ENCODE measurements around the gene EFNA5.

The EFNA5 gene

DNA sequence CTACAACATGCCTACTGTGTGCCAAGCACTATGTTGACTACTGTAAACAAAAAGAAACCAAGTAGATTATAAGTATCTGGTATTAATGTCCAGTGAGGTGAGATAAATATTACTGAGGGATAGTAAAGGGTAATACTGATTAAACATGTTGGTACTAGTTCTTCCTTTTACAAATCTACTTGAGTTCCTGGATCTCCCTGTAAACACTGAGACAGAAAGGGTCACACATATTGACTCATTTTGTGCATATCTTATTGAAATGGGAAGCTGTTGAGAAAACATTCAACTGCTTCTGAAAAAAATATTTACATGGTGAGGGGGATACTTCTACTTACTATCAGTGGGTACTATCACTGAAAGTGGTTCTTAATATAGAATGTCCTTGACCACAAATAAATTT is 24.3 kb downstream of the EFNA5 start:
- no peak for DNase-seq (ENCODE audit: low read depth in 4 of 4, low spot score in 1 of 4)

DNA sequence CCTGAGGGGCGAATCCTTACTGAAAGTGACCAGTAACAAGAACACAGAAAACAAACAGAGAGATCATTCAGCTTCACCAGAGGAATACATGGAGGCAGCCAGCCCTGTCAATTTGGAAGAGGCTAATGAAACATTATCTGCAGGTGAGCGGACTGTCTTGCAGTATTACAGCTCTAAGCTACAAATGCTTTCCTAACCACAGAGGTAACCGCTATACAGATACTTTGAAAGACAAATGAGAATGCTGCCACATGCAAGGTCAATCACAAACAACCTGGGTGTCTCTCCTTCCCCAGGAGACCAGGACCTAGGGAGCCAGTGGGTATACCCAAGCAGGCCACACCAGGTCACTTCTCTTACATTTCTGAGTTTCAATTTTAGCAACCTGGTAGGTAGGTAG is 30.2 kb downstream of the EFNA5 start:
- no peak for DNase-seq (ENCODE audit: low read depth in 4 of 4, low spot score in 1 of 4)

DNA sequence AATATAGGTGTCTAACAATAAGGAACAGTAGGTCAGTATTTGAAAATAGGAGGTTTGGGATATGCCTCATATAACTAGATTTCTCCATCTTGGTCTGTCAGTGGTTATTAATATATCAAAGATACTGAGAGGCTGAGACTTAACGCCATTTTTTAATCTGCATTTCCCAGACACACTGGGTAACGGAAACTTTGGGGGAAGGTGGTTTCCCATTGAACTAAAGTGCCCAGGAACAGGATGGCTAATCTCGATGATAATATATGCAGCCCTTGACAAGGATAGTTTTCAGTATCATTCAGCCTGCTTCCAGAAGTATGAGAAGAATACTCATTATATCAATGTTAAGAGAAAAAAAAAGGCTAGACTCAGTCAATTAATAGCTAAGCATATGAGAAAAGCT is 30.7 kb downstream of the EFNA5 start:
- DNase-seq (ENCODE audit: low read depth in 4 of 4, low spot score in 1 of 4), result no peak

DNA sequence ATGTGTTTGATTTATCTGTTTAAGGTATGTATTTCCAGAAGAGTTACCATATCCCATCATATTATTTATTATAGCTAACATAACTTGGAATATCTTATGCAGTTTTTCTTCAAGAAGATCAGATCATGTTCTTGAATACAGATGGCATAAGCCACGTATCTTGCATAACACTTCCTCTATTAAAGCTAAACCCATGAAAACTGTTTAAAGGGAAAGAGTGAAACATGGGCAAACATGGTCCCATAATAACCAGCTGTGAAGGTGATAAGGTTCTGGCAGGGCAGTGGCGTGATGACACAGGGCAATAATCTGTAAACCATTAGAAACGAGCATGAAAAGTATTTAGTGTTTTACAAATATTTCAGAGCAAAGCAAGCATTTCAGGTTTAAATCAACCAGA is 34.2 kb downstream of the EFNA5 start:
- no peak for DNase-seq (ENCODE audit: low read depth in 4 of 4, low spot score in 1 of 4)

DNA sequence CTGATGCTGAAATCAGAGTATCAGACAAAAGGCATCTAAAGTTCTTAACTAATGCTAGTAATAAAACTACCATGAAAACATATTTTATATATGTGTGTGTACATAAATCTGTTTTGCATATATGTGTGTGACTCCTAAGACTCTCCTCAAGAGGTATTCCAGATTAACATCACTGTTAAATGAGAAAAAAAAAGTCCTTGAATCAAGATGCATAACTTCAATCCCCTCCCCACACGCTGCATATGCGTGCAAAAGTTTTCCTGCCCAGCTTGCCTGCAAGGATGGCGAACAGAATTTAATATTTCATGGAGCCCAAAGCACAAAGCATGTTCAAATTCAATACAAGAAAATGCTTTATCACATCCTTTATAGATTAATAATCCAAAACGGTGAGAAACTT is 34.7 kb downstream of the EFNA5 start:
- DNase-seq (ENCODE audit: low read depth in 4 of 4, low spot score in 1 of 4), result no peak

DNA sequence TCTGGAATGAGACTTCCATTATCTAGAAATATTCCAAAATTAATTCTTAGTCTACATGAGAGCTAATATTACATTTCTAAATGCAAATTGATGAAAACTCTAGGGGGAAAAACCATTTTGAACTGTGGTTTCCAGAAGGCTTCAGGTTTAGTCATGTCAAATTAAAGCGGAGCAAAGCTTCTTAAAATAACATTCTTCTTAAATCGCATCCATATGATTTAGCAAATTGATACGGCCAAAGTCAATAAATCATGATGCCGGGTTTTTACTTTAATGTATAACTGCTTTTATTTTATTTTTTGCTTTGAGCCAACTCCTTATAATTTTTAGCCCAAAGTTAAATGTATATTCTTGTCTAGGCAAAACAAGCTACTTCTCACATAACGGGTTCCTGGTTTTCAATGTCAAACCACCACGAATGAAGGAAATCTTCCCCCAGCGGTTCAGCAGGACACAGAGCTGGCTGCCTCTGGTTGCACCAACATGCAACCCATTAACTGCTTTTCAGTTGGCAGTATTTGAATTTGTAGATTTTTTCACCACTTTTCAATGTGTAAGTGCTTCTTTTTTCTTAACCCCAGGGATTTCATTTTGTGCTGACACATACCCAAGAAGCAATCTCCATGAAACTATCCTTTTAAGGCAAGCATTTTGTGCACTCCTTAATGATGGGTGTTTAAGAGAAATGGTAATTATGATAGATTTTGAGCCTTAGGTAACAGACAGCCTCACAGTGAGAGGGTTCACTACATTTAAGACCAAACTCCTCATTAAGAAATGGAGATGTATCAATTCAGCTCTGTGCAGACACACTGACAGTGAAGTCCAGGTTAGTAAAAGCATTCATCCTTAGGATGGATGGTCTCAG is 35.5 kb downstream of the EFNA5 start:
- no peak for DNase-seq (ENCODE audit: low read depth in 4 of 4, low spot score in 1 of 4)

DNA sequence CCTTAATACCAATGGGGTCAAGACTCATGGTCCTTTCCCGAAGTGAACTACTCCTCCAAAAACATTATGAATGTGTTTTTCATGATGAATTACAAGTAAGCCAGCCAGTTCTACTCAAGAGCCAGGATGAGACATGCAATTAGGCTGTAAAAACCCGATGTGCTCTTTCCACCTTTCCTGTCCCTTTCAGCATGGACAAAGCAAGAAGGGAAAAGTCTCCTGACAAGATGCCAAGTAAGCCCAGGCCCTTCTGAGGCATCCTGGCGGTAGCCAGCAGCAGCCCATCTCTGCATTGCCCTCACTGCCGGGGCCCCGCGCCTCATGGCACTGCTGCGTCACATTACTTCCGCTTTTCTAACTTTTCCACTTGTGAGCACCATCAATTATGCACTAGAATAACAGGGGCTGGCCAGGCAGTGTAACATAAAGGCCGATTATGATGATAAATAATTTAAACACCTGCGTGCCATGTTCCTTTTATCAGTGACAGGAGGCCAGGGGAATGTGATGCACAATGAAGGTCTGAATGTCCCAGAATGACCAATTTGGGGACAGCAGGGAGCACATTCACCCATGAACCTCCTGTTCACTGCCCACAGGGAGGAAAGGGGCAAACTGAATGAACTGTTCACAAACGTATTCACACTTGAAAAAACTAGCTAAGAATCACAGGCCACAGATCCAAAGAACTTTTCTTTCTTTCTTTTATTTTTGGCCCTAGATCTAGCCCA is 37.4 kb downstream of the EFNA5 start:
- DNase-seq (ENCODE audit: low read depth in 4 of 4, low spot score in 1 of 4), result no peak

DNA sequence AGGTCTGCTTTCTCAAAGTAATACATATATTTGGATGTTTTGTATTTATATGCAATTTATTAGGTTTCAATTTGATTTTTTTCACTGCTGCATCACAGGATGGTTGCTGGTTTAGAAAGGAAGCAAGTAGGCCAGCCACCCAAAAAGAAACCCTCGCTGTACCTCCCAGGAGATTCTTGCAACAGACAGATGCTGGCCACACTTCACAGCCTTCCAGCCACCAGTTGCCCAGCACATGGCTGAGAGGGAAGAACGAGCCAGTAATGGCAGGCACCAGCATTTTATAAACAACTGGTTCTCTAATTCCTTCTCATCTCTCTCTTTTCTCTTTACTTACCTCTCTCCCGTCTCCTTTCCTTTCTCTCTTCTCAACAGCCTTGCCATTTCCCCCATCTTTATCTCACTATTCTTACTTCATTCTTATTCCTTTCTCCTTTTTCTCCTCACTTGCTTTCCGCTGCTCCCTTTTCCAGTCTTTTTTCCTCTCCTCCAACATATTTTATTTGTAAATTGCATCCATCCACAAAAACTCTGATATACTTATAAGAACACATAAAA is 38.9 kb downstream of the EFNA5 start:
- no peak for DNase-seq (ENCODE audit: low read depth in 4 of 4, low spot score in 1 of 4)

DNA sequence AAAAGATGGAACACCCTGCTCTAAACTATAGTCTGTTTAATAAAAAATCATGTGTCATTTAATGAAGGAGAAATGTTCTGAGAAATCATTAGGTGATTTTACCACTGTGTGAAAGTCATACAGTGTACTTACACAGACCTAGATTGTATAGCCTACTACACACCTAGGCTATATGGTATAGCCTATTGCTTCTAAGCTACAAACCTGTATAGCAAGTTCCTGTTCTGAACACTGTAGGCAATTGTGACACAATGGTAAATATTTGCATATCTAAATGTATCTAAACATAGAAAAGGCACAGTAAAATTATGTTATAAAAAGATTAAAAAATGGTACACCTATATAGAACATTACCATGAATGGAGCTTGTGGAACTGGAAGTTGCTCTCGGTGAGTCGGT is 40.6 kb downstream of the EFNA5 start:
- no peak for DNase-seq (ENCODE audit: low read depth in 4 of 4, low spot score in 1 of 4)

DNA sequence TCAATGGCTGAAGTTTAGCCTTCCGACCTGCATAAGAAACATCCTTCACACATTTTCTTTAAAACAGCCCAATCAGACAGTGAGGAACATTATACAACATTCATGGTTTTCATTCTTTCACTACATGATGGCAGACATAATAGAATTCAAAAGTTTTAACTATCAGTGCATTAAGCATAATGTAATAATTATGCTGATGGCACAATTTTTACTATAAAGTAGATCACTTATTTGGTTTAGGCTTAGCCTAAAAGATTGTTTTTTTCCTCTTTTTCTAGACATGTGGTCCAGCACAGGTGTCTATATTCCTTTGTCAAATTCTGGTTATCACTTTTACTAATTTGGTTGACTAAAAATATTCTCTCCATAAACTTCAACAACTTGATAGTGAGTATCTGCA is 46.5 kb downstream of the EFNA5 start:
- DNase-seq (ENCODE audit: low read depth in 4 of 4, low spot score in 1 of 4), result no peak

DNA sequence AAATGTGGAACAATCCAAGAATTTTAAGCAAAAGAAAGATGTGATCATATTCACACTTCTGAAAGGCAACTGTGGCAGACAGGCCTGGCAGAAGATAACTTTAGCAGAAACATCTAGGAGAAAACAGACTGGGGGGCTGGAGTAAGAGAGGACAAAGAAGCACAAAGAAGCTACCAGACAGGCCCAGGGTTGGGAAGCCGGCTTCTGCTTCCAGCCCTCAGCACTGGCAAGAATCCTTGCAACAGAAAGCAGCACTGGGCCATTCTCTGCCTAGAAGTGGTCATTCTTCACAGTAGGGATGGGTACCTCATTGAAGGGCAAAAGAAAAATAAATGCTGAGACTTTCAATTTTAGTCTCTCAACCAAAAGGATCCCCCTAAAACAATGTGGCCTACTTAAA is 49.6 kb downstream of the EFNA5 start:
- DNase-seq (ENCODE audit: low read depth in 4 of 4, low spot score in 1 of 4), result no peak

DNA sequence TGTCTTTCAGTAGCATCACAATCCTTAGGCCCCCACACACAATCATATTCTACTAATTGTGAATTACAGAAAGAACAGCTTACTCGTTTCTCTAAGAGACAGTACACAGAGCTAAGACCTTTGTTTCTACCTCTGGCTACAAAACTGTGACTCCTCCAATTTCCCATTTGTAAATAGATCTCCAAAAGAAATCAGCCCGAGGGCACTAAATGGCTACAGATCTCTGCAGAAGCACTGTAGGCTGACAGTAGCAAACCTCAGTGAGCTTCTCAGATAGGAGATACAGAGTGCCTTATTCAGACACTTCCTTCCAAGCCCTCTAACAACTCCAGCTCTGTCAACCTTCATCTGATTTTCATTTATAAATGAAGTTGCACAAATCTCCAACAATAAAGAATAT is 51.0 kb downstream of the EFNA5 start:
- DNase-seq (ENCODE audit: low read depth in 4 of 4, low spot score in 1 of 4), result no peak

DNA sequence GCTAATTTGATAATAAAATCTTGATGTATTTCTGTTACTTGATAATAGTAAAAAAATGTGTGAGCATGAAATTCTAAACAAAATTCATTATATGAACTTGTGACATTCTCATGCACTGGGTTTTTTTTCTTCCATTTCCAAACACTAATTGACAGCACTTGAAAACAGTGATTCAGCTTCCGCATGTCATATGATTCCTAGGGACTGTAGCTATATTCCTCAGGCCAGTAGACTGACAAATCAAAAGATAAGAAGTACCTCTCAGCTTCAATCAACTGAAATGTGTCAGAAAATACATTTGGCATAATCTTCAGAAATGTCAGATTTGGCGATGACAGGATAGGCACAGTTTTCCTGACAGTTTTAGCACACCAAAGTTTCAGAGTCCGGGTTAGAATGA is 52.5 kb downstream of the EFNA5 start:
- no peak for DNase-seq (ENCODE audit: low read depth in 4 of 4, low spot score in 1 of 4)

DNA sequence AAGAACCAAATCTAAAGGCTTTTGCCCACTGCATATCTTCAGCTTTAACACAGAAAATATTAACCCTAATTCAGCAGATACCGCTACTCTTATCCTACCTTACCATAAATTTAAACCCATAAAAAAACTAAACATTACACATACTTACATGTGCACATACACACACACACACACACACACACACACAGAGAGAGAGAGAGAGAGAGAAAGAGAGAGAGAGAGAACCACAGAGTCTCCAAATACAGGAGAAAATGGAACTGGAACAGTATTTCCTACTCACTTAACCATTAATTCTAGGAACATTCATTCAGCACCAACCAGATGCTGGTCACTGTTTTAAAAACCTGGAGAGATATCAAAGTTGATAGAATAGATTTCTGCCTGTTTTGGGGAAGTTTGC is 53.7 kb downstream of the EFNA5 start:
- no peak for DNase-seq (ENCODE audit: low read depth in 4 of 4, low spot score in 1 of 4)

DNA sequence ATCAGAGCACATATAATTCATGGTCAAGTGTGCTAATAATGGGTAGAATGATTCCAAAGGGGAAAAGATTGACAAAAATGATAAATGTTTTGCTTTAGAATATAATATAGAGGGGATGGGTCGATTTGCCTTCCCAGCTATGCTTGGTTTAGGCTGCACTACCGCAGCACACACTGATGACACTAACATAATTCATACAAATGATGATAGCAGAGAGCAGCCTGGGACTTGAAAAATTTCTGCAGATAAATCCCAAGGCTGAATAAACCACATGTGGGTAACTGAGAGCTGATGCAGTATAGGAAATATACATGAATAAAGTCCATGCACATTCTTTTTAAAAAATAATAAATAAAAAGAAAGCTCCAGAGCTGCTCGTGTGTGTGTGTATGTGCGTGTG is 54.5 kb downstream of the EFNA5 start:
- DNase-seq (ENCODE audit: low read depth in 4 of 4, low spot score in 1 of 4), result no peak

DNA sequence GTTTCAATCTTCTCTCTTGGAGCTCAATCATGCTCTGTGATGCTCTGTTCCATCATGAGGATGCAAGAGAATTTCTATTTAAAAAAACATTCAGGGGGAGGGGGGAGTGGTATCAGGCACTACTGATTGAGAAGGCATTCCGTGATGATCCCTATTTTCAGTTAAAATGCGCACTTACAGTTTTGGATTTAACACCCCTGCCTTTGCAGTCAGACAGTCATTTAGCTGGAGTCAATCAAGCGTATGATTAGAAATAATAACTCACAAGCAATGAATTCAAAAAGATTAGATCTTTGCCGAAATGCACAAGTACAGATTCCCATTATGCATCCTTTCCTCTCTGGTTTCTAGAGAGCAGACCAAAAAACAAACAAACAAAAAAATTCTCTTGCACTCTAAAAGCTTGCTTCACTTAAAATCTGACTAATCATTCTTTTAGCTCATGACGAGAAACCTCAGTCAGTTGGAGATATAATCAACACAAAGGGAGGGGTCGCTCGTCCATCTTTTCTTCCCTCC is 55.4 kb downstream of the EFNA5 start:
- DNase-seq (ENCODE audit: low read depth in 4 of 4, low spot score in 1 of 4), result no peak

DNA sequence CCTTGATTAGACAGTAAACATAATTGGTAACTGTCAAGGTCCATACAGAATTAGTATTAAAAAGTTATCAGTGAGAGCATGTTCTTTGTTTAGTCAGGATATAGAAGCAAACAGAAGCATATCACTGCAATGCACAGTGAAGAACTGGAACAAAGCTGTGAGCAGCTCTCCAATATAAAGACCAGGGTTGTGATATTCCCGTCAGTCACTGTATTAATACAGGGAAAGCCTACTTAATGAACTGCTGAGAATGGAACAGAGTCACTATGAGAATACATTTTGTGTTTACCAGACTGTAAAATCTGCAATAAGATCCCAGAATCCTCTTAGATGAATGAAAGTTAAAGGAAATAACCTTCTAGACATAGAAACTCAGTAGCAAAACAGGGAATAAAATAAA is 58.2 kb downstream of the EFNA5 start:
- no peak for DNase-seq (ENCODE audit: low read depth in 4 of 4, low spot score in 1 of 4)

DNA sequence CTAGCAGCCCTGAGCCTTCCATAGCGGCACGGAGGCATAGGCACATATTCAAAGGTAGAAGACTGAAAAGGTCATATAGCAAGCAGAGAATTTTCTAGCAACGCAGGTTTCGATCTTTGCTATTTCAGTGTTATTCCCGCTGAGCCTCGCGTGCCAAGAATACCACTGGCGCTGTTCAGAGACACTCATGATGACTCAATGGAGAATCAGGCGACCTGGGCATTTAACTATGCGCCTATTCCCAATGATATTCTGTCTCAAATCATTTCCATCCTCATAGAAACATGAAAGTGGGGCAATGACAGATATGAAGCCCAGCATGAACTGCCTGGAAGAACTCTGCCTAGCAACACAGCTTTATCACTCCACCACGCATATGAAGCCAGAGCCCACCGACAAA is 59.9 kb downstream of the EFNA5 start:
- no peak for DNase-seq (ENCODE audit: low read depth in 4 of 4, low spot score in 1 of 4)

DNA sequence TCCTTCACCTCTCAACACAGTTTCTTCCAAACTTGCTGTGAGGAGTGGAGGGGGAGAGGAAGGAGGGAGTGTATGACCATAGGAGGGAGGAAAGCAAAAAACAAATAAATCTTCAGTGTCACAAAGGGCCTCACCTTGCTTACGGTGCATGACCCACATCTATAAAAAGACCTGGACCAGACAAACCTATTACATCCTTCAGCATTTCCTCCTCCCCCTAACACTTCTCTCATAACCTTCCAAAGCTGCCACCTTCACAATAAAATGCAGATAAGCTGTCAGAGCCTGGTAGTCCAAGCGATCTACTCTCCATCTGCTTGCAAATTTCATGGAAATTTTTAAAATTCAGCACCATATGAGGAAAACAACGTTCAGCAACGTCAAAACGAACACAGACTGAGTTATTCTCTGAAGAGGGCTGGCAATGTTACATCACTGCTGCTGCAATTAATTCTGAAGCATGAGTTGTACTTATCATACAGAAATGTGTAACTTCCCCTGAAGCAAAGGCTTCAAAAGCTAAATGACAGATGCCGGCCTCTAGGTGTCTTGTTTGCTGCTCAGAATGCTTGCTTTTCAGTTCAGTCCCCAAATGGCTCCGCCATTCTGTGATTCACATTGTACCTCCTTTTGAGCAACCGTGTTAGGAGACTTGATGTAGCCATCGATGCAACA is 62.9 kb downstream of the EFNA5 start:
- DNase-seq (ENCODE audit: low read depth in 4 of 4, low spot score in 1 of 4), result no peak

DNA sequence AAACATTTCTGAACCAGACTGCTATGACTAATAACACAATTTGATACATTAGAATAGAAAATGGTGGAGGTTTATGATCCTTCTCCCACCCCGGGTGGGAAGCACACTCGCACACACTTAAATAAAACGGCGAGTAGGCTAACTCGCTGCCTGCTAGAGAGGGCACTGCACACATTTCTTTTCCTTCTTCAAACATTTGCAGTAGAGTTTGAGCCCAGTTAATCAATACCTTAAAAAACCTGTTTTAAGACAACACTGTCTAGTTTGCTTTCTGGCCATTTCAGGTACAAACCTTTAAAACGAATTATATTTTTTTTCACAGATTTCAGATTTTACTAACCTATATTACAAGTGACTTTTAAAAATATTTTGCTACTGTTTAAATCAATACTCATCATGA is 63.5 kb downstream of the EFNA5 start:
- no peak for DNase-seq (ENCODE audit: low read depth in 4 of 4, low spot score in 1 of 4)

DNA sequence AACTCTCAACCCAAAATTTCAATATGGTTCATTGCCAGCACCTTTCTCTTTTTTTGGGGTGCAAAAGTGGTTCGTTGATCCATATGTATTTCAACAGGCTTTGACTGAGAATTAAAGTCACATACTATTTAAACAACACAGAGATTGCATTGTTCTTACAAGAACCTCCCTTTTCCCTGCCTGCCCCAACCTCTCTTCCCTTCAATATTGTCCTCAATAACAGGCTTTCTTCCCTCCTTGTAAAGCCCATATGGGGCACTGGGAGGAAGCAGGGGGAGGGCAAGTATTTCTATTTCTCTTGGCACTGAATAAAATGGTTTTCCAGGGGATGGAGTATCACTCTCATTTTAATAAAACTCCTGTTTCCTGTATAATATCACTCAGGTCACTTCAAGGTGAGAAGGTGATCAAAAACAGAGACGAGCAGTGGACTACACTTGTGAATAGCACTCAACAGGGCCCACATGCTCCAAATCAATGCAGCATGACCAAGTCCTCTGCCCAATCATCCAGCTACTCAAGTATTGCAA is 65.1 kb downstream of the EFNA5 start:
- no peak for DNase-seq (ENCODE audit: low read depth in 4 of 4, low spot score in 1 of 4)

Data from stimulated activated CD4-positive, alpha-beta T cell treated with anti-CD3 and anti-CD28 coated beads, Interleukin-1b, Interleukin-23, amount 100 ng/mL, for 24 hours (primary cell).